Heart left ventricle (tissue), 16 donors: ENCODE results near the gene OPN4. TPM values are rescaled to one million over a fixed set of nuclear protein-coding genes. Genes with fewer than 3 reads are reported as not detected.

Experiments
- ATAC-seq, 4 donors: fragments of 200-7000 bp; cut with Tn5 transposase; one replicate each; pipeline ENCODE4 v1.9.1; 2020 to 2022; ENCODE audit warnings: moderate library complexity in 4 of 4, mild to moderate bottlenecking in 3 of 4, moderate number of reproducible peaks in 1 of 4
- DNase-seq, 5 donors: peaks; one replicate each; pipeline ENCODE4 v3.0.0-alpha.2; 2020
- H3K27ac ChIP-seq, 12 donors: fragments of 200-600 bp; sonication (generic) in 4 of 12; one replicate each; pipeline versions ENCODE4 v1.5.0 to v1.8.0; 2016 to 2022; ENCODE audit warnings: mild to moderate bottlenecking in 2 of 12
- H3K27me3 ChIP-seq, 9 donors: fragments of 200-600 bp; sonication (generic) in 2 of 9; one replicate each; pipeline versions ENCODE4 v1.5.1 to v1.8.0; 2016 to 2022; ENCODE audit warnings: mild to moderate bottlenecking in 3 of 9
- H3K36me3 ChIP-seq, 9 donors: fragments of 200-600 bp; sonication (generic) in 2 of 9; one replicate each; pipeline versions ENCODE4 v1.5.0 to v1.8.0; 2018 to 2022; ENCODE audit warnings: mild to moderate bottlenecking in 2 of 9
- H3K4me1 ChIP-seq, 12 donors: fragments of 200-600 bp; sonication (generic) in 4 of 12; one replicate each; pipeline versions ENCODE4 v1.5.0 to v1.8.0; 2016 to 2022; ENCODE audit warnings: mild to moderate bottlenecking in 3 of 12
- H3K4me3 ChIP-seq, 12 donors: fragments of 200-600 bp; sonication (generic) in 4 of 12; one replicate each; pipeline versions ENCODE4 v1.5.0 to v1.8.0; 2017 to 2022; ENCODE audit warnings: mild to moderate bottlenecking in 9 of 12, moderate library complexity in 4 of 12
- H3K9me3 ChIP-seq, 12 donors: fragments of 200-600 bp; sonication (generic) in 4 of 12; one replicate each; pipeline versions ENCODE4 v1.5.0 to v1.8.0; 2016 to 2022; ENCODE audit warnings: mild to moderate bottlenecking in 1 of 12
- CTCF ChIP-seq, 12 donors: fragments of 200-600 bp; sonication (generic) in 4 of 12; IDR thresholded peaks; one replicate each; pipeline versions ENCODE4 v1.5.0 to v1.8.0; 2018 to 2022; ENCODE audit warnings: antibody characterized with exemption in 12 of 12, mild to moderate bottlenecking in 5 of 12
- POLR2A ChIP-seq, 2 donors: fragments of 450-650 bp; IDR thresholded peaks; one replicate each; pipeline ENCODE4 v1.6.1; 2017; ENCODE audit warnings: antibody characterized with exemption in 2 of 2, mild to moderate bottlenecking in 2 of 2, moderate library complexity in 2 of 2
- WGBS, 4 donors: extraction: QIAGEN DNeasy Blood & Tissue Kit in 2 of 4; methylation state at CpG; one replicate each; pipeline versions ENCODE4 v1.1.5 to v1.1.7; 2013 to 2018; 5-methylcytosine and 5-hydroxymethylcytosine counted together
- intact Hi-C, 10 donors: fragments of 100-400 bp; cut with DNase I; formaldehyde crosslinking; loops; one replicate each; pipeline versions ENCODE4 v1.11.1 to v1.14.2; 2022
- polyA plus RNA-seq, 2 donors: library from polyadenylated mRNA; stranded (reverse); fragments of 200-250 nt; gene quantifications; one replicate each; pipeline ENCODE4 v1.2.3, GENCODE V29; 2013
- total RNA-seq, 9 donors: library from RNA; depleted of rRNA in 2 of 9; stranded (reverse); fragments of >200 nt in 2 of 9; fragmentation: NEBNext Ultra II Directional in 3 of 9; extraction: Animal tissue kit (Norgen Biotek cat#: 25700) in 3 of 9; gene quantifications; one replicate each; pipeline versions ENCODE4 v1.1.0 to v1.2.4, GENCODE V29; 2016 to 2023
- donor health status: ischemic (EF 13 %, LVEDD 7.1; RV severe dilation, severe dysfunction).
- donor health status: healthy with polysubstance abuse.
- donor health status: DM: no; HTN: yes; CAD: no.
- donor health status: DM: no; HTN: no; CAD: no.
- donor health status: ischemic (EF 25% LVEDD 6.9; RV normal size, moderate dysfunction).
- donor health status: ischemic (EF 25% LVEDD 5.7; RV mildly dilated, moderate dysfunction).
- donor health status: healthy.
- donor health status: DM: yes; HTN: yes; CAD: no.
- donor health status: ischemic (EF 35%, LVEDD 5.7; RV mildly dilated, moderate dysfunction).
- donor health status: nonischemic (EF 11% LVEDD 7.7; RV severe dilation, severe dysfunction).
- donor health status: DM: yes; HTN: yes; CAD: no.
- donor health status: PGD.
- donor health status: ischemic (EF 29% LVEDD 5.4; RV normal size, mild dysfunction).
- donor health status: nonischemic (EF 23%, LVEDD 6.1; RV moderate dilation, normal function).

The OPN4 gene
- total and polyA plus RNA-seq, 11 donors: 0.03 to 0.28 (median 0.19) TPM; not detected in 6

- peaks cover 0 to 37% (median 8%) of the 10 kb centered on the region in 9 donors for H3K36me3 ChIP-seq
- no peak for TF ChIP-seq CTCF (IDR thresholded peaks at IDR 0.05)
- no peak for TF ChIP-seq POLR2A (IDR thresholded peaks at IDR 0.05)
- peak overlapping the region; percentile 87 to 100 (median 96) for H3K27ac ChIP-seq
- no peaks in the 10 kb centered on the region for H3K27me3 ChIP-seq
- WGBS, 4 donors: 30 to 36% (median 33%) methylated on average over 11 of the region's 11 CpGs
- ATAC-seq (peak in 3 of 4 donors; percentile 9 to 11 (median 9)), DNase-seq (peak; percentile 53 to 74 (median 69))
- H3K9me3 ChIP-seq: no peaks in the 10 kb centered on the region
- peaks cover 2 to 75% (median 33%) of the 10 kb centered on the region in 12 donors for H3K4me1 ChIP-seq
- H3K4me3 ChIP-seq: peak overlapping the region; percentile 30 to 89 (median 65)
- intact Hi-C loops: loop anchor here in 1 of 10 donors (10.0 kb wide), 1 partner anchor 79 kb away; no protein-coding TSS in a partner anchor
These were observed 19.7 kb downstream of the OPN4 start for GRCh38 chr10:86673827-86674581.

GRCh38 chr10:86674912-86675311 lies 20.6 kb downstream of the OPN4 start:
- Histone ChIP-seq H3K27ac (peak overlapping the region in 11 of 12 donors; percentile 3 to 100 (median 95)), H3K36me3 (peaks cover 0 to 40% (median 4%) of the 10 kb centered on the region in 9 donors), H3K9me3 (no peaks in the 10 kb centered on the region), H3K4me3 (peak overlapping the region in 11 of 12 donors; percentile 8 to 89 (median 64)), H3K4me1 (peaks cover 2 to 84% (median 37%) of the 10 kb centered on the region in 12 donors), H3K27me3 (no peaks in the 10 kb centered on the region)
- peak in 3 of 4 donors; percentile 0 to 2 (median 1) for ATAC-seq
- peak in 2 of 5 donors; percentile 50 to 65 for DNase-seq
- intact Hi-C loops: loop anchor here in 1 of 10 donors (10.0 kb wide), 1 partner anchor 80 kb away; no protein-coding TSS in a partner anchor
- TF ChIP-seq POLR2A (IDR thresholded peaks at IDR 0.05): no peak
- no peak for TF ChIP-seq CTCF (IDR thresholded peaks at IDR 0.05)
- WGBS, 4 donors: 31 to 44% (median 37%) methylated on average over 3 of the region's 3 CpGs

GRCh38 chr10:86677374-86677773 lies 23.0 kb downstream of the OPN4 start:
- Histone ChIP-seq H3K4me1 (peaks cover 2 to 99% (median 50%) of the 10 kb centered on the region in 12 donors), H3K4me3 (peak overlapping the region in 2 of 12 donors; percentile 2 to 89), H3K36me3 (peaks cover 0 to 59% (median 15%) of the 10 kb centered on the region in 9 donors), H3K27me3 (no peaks in the 10 kb centered on the region), H3K9me3 (no peaks in the 10 kb centered on the region), H3K27ac (peak overlapping the region in 7 of 12 donors; percentile 41 to 100 (median 93))
- TF ChIP-seq CTCF (IDR thresholded peaks at IDR 0.05): no peak
- no peak for TF ChIP-seq POLR2A (IDR thresholded peaks at IDR 0.05)
- WGBS, 4 donors: 39 to 49% (median 43%) methylated on average over 6 of the region's 6 CpGs
- intact Hi-C loops: loop anchor here in 1 of 10 donors (10.0 kb wide), 1 partner anchor 83 kb away; no protein-coding TSS in a partner anchor
- DNase-seq (no peak), ATAC-seq (no peak)
